Upper lobe of right lung (tissue), 1 donor: Measurements from ENCODE around the gene NDST3. TPM values are rescaled to one million over a fixed set of nuclear protein-coding genes. Genes with fewer than 3 reads are reported as not detected.

ENCODE experiments used
- ATAC-seq: fragments of 200-7000 bp; cut with Tn5 transposase; one replicate; pipeline ENCODE4 v1.9.1; 2020; ENCODE audit warnings: mild to moderate bottlenecking, moderate library complexity
- DNase-seq: peaks from one replicate; pipeline ENCODE4 v3.0.0-alpha.2; 2020
- H3K27ac ChIP-seq: fragments of 200-600 bp; one replicate; pipeline ENCODE4 v1.8.0; 2022
- H3K27me3 ChIP-seq: fragments of 200-600 bp; one replicate; pipeline ENCODE4 v1.8.0; 2022; ENCODE audit warnings: mild to moderate bottlenecking
- H3K36me3 ChIP-seq: fragments of 200-600 bp; one replicate; pipeline ENCODE4 v1.8.0; 2022
- H3K4me1 ChIP-seq: fragments of 200-600 bp; one replicate; pipeline ENCODE4 v1.8.0; 2022
- H3K4me3 ChIP-seq: fragments of 200-600 bp; one replicate; pipeline ENCODE4 v1.8.0; 2022; ENCODE audit warnings: mild to moderate bottlenecking
- H3K9me3 ChIP-seq: fragments of 200-600 bp; one replicate; pipeline ENCODE4 v1.8.0; 2022
- intact Hi-C: fragments of 100-400 bp; cut with DNase I; formaldehyde crosslinking; loops from one replicate; pipeline ENCODE4 v1.11.0; 2022
- total RNA-seq: library from RNA; stranded (reverse); fragmentation: NEBNext Ultra II Directional; extraction: Animal tissue kit (Norgen Biotek cat#: 25700); gene quantifications from one replicate; pipeline ENCODE4 v1.2.1, GENCODE V29; 2021
- TF ChIP-seq, protein P1 (sequence below): fragments of 200-600 bp; IDR thresholded peaks from one replicate; pipeline ENCODE4 v1.8.0; 2022; ENCODE audit warnings: antibody characterized with exemption
- donor health status: DM: no; HTN: yes; CAD: no; lungs with severe emphysema.

Gene NDST3
- total RNA-seq, 1 donor from 2014 or later = not detected

DNA sequence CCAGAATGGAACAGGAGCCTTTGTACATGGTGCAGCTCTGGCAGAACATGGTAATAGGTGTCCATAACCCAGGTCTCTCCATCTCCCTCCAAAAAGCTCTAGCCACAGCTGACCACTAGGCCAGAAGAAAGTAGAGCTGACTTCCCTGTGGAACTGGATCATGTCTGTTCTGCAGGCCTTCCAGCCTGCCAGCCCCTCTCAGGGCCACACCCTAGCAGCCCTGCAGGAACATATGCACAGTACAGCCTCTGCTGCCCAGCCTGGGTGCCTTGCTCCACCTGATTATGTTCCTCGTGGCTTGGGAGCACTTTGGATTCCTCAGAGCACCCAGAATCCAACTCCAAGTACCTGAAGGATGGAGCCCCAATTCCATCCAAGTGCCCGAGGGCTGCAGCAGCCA lies 12.0 kb downstream of the NDST3 start:
- no peak overlapping the region for H3K4me3 ChIP-seq
- no peak for DNase-seq
- no peak for ATAC-seq
- H3K36me3 ChIP-seq = no peaks in the 10 kb centered on the region
- H3K4me1 ChIP-seq = no peaks in the 10 kb centered on the region
- H3K27me3 ChIP-seq = peaks cover 7% of the 10 kb centered on the region
- intact Hi-C loops = no loop called here
- no peaks in the 10 kb centered on the region for H3K9me3 ChIP-seq
- TF ChIP-seq, protein P1, sequence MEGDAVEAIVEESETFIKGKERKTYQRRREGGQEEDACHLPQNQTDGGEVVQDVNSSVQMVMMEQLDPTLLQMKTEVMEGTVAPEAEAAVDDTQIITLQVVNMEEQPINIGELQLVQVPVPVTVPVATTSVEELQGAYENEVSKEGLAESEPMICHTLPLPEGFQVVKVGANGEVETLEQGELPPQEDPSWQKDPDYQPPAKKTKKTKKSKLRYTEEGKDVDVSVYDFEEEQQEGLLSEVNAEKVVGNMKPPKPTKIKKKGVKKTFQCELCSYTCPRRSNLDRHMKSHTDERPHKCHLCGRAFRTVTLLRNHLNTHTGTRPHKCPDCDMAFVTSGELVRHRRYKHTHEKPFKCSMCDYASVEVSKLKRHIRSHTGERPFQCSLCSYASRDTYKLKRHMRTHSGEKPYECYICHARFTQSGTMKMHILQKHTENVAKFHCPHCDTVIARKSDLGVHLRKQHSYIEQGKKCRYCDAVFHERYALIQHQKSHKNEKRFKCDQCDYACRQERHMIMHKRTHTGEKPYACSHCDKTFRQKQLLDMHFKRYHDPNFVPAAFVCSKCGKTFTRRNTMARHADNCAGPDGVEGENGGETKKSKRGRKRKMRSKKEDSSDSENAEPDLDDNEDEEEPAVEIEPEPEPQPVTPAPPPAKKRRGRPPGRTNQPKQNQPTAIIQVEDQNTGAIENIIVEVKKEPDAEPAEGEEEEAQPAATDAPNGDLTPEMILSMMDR = no peak
- no peak overlapping the region for H3K27ac ChIP-seq

DNA sequence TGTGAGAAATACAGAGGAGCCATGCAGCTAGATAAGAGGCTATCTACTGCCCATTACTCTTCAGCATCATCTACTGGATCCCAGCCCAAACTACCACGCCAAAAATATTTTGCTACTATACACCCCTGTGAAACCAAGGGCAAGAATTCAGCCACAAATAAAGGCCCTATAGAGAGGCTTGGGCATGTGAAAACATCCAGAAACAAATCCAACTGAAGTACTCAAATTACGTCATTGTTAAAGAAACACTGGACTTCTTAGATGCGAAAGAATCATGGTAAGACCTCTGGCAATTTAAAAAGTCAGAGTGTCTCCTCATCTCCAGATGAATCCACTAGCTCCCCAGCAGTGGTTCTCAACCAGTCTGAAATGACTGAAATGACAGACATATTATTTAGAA lies 12.8 kb downstream of the NDST3 start:
- no peak overlapping the region for H3K27ac ChIP-seq
- H3K4me3 ChIP-seq = no peak overlapping the region
- TF ChIP-seq, protein P1 = no peak
- H3K36me3 ChIP-seq = no peaks in the 10 kb centered on the region
- no peaks in the 10 kb centered on the region for H3K4me1 ChIP-seq
- intact Hi-C loops = no loop called here
- no peak for DNase-seq
- no peak for ATAC-seq
- H3K9me3 ChIP-seq = no peaks in the 10 kb centered on the region
- peaks cover 7% of the 10 kb centered on the region for H3K27me3 ChIP-seq

GRCh38 chr4:118058955-118059354 lies 24.7 kb downstream of the NDST3 start:
- DNase-seq (no peak), ATAC-seq (no peak)
- no peak overlapping the region for H3K4me3 ChIP-seq
- intact Hi-C loops = no loop called here
- no peak overlapping the region for H3K27ac ChIP-seq
- no peaks in the 10 kb centered on the region for H3K4me1 ChIP-seq
- no peaks in the 10 kb centered on the region for H3K36me3 ChIP-seq
- TF ChIP-seq, protein P1 = no peak
- H3K27me3 ChIP-seq = no peaks in the 10 kb centered on the region
- H3K9me3 ChIP-seq = no peaks in the 10 kb centered on the region

GRCh38 chr4:118059397-118059796 lies 25.1 kb downstream of the NDST3 start:
- H3K9me3 ChIP-seq = no peaks in the 10 kb centered on the region
- H3K4me1 ChIP-seq = no peaks in the 10 kb centered on the region
- H3K36me3 ChIP-seq = no peaks in the 10 kb centered on the region
- no peaks in the 10 kb centered on the region for H3K27me3 ChIP-seq
- intact Hi-C loops = no loop called here
- TF ChIP-seq, protein P1 = no peak
- no peak overlapping the region for H3K4me3 ChIP-seq
- no peak for ATAC-seq
- no peak overlapping the region for H3K27ac ChIP-seq
- no peak for DNase-seq

- TF ChIP-seq, protein P1 = peak; percentile 33
- intact Hi-C loops = no loop called here
- no peak for DNase-seq
These were observed 42.9 kb downstream of the NDST3 start for GRCh38 chr4:118076958-118077766.

More at GRCh38 chr4:118076958-118077766, 42.9 kb downstream of the NDST3 start:
- Histone ChIP-seq H3K27ac (no peak overlapping the region), H3K27me3 (no peaks in the 10 kb centered on the region), H3K9me3 (no peaks in the 10 kb centered on the region), H3K4me1 (no peaks in the 10 kb centered on the region), H3K36me3 (no peaks in the 10 kb centered on the region), H3K4me3 (no peak overlapping the region)
- peak; percentile 79 for ATAC-seq
